Body of pancreas (tissue), 4 donors: ENCODE measurements around the gene LILRA2. TPM values are rescaled to one million over a fixed set of nuclear protein-coding genes. Genes with fewer than 3 reads are reported as not detected.

Source experiments
- ATAC-seq: fragments of 150-250 bp; one replicate; pipeline ENCODE4 v1.9.1; 2016
- DNase-seq, 4 donors: peaks; one replicate each; pipeline ENCODE4 v3.0.0-alpha.2; 2019
- H3K27ac ChIP-seq, 4 donors: fragments of 200-600 bp; sonication (generic); 1 replicate in 3 of 4; 2 replicates in 1 of 4; pipeline versions ENCODE4 v1.5.1 to v1.6.1; 2016 to 2019; ENCODE audit warnings: mild to moderate bottlenecking in 1 of 4, mixed read lengths in 1 of 4, moderate library complexity in 1 of 4
- H3K27me3 ChIP-seq, 2 donors: fragments of 200-600 bp; sonication (generic); one replicate each; pipeline ENCODE4 v1.6.0; 2016; ENCODE audit warnings: mild to moderate bottlenecking in 1 of 2
- H3K36me3 ChIP-seq, 2 donors: fragments of 200-600 bp; sonication (generic); replicated peaks in 1 of 2; 2 replicates each; pipeline ENCODE4 v1.5.1; 2016; ENCODE audit warnings: low read depth in 2 of 2; ENCODE audit not compliant: insufficient read depth in 1 of 2
- H3K4me1 ChIP-seq: fragments of 200-600 bp; sonication (generic); one replicate; pipeline ENCODE4 v1.6.0; 2016
- H3K4me3 ChIP-seq, 2 donors: fragments of 200-600 bp; sonication (generic); 1 replicate in 1 of 2; 2 replicates in 1 of 2; pipeline ENCODE4 v1.5.1; 2016 to 2019
- H3K9me3 ChIP-seq, 3 donors: fragments of 200-600 bp; sonication (generic); 1 replicate in 2 of 3; 2 replicates in 1 of 3; pipeline ENCODE4 v1.5.1; 2016
- POLR2A ChIP-seq, 3 donors: fragments of 450-650 bp; IDR thresholded peaks; one replicate each; pipeline ENCODE4 v1.6.1; 2016; ENCODE audit warnings: antibody characterized with exemption in 3 of 3, mild to moderate bottlenecking in 2 of 3
- WGBS, 2 donors: methylation state at CpG; one replicate each; pipeline ENCODE4 v1.1.5; 2017; 5-methylcytosine and 5-hydroxymethylcytosine counted together
- intact Hi-C: fragments of 100-400 bp; cut with DNase I; formaldehyde crosslinking; loops from one replicate; pipeline ENCODE4 v1.15.1; 2023
- total RNA-seq, 2 donors: library from RNA; depleted of rRNA; stranded (reverse); fragments of >200 nt; gene quantifications; one replicate each; pipeline ENCODE4 v1.1.0, GENCODE V29; 2016
- TF ChIP-seq, protein P1 (sequence below), 7 experiments: fragments of 450-650 bp in 4 of 7; fragments of 200-600 bp in 3 of 7; sonication (generic) in 3 of 7; IDR thresholded peaks; one replicate each; pipeline ENCODE4 v1.5.1; 2016 to 2019; ENCODE audit warnings: antibody characterized with exemption in 7 of 7

Gene LILRA2
- total RNA-seq, 2 donors from 2014 or later, result 1.6 TPM; not detected in 1

DNA sequence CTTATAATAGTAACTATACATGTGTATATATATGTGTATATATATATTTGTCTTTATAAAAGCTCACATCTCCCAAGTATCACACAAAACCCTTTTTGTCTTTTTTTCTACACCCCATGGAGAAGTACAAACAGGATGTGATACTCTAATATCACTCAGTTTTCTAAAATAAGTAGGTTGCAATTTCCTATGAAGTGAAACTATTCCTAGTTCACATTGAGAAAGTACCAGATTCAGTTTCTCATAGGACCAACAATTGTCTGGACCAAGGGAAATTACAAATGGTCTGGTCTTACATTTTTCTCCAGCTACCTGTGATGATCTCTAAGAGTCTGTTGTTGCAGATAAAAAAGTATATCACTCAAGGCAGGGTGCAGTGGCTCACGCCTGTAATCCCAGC is 38.8 kb downstream of the LILRA2 start:
- WGBS, 2 donors, result 57 to 58% methylated on average over 1 of the region's 1 CpG
- Histone ChIP-seq H3K4me3 (no peak overlapping the region), H3K27ac (no peak overlapping the region), H3K36me3 (no peaks in the 10 kb centered on the region), H3K9me3 (peaks cover 0 to 2% (median 0%) of the 10 kb centered on the region in 3 donors), H3K27me3 (no peaks in the 10 kb centered on the region), H3K4me1 (no peaks in the 10 kb centered on the region)
- DNase-seq (no peak), ATAC-seq (no peak)
- intact Hi-C loops, result no loop called here
- no peak for TF ChIP-seq POLR2A (IDR thresholded peaks at IDR 0.05)
- TF ChIP-seq, protein P1, sequence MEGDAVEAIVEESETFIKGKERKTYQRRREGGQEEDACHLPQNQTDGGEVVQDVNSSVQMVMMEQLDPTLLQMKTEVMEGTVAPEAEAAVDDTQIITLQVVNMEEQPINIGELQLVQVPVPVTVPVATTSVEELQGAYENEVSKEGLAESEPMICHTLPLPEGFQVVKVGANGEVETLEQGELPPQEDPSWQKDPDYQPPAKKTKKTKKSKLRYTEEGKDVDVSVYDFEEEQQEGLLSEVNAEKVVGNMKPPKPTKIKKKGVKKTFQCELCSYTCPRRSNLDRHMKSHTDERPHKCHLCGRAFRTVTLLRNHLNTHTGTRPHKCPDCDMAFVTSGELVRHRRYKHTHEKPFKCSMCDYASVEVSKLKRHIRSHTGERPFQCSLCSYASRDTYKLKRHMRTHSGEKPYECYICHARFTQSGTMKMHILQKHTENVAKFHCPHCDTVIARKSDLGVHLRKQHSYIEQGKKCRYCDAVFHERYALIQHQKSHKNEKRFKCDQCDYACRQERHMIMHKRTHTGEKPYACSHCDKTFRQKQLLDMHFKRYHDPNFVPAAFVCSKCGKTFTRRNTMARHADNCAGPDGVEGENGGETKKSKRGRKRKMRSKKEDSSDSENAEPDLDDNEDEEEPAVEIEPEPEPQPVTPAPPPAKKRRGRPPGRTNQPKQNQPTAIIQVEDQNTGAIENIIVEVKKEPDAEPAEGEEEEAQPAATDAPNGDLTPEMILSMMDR (IDR thresholded peaks at IDR 0.05), result no peak

- intact Hi-C loops, result no loop called here
- Histone ChIP-seq H3K4me3 (no peak overlapping the region), H3K36me3 (no peaks in the 10 kb centered on the region), H3K4me1 (no peaks in the 10 kb centered on the region), H3K27me3 (no peaks in the 10 kb centered on the region), H3K27ac (no peak overlapping the region), H3K9me3 (peaks cover 0 to 2% (median 0%) of the 10 kb centered on the region in 3 donors)
- 61 to 83% methylated on average over 1 of the region's 1 CpG for WGBS, 2 donors
- ATAC-seq (no peak), DNase-seq (no peak)
- TF ChIP-seq POLR2A (IDR thresholded peaks at IDR 0.05), result no peak
- TF ChIP-seq, protein P1 (IDR thresholded peaks at IDR 0.05), result no peak
Measured at GRCh38 chr19:54614726-54615125, 41.1 kb downstream of the LILRA2 start.

GRCh38 chr19:54616057-54616456 is 42.5 kb downstream of the LILRA2 start:
- Histone ChIP-seq H3K36me3 (no peaks in the 10 kb centered on the region), H3K4me1 (no peaks in the 10 kb centered on the region), H3K9me3 (peaks cover 0 to 2% (median 0%) of the 10 kb centered on the region in 3 donors), H3K4me3 (no peak overlapping the region), H3K27me3 (no peaks in the 10 kb centered on the region), H3K27ac (no peak overlapping the region)
- ATAC-seq, result no peak
- no peak for DNase-seq
- intact Hi-C loops, result no loop called here
- TF ChIP-seq, protein P1 (IDR thresholded peaks at IDR 0.05), result no peak
- no peak for TF ChIP-seq POLR2A (IDR thresholded peaks at IDR 0.05)
- 42 to 45% methylated on average over 3 of the region's 3 CpGs for WGBS, 2 donors

DNA sequence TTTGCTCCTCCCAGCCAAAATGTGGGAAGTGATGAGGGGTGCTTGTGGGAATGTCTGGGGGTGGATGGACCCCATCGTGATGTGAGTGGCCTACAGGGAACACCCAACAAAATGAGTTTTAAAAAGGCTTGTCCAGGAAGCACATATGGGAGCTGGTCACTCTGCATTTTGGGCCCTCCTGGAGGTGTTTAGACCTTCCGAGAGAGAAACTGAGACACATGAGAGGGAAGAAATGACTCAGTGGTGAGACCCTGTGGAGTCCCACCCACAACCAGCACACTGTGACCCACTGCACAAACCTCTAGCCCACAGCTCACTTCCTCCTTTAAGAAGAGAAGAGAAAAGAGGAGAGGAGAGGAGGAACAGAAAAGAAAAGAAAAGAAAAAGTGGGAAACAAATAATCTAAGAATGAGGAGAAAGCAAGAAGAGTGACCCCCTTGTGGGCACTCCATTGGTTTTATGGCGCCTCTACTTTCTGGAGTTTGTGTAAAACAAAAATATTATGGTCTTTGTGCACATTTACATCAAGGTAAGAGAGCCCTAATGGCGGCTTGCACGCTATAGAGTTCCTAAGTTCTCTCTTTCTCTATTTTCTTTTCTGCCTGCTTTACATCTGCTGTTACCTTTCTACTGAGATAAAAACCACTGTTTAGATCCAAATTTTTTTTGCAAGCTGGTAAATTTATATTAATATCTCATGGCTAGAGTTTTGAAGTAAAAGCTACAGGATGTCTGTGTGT is 43.4 kb downstream of the LILRA2 start:
- no peak for ATAC-seq
- no peak for DNase-seq
- no peaks in the 10 kb centered on the region for H3K36me3 ChIP-seq
- no peaks in the 10 kb centered on the region for H3K4me1 ChIP-seq
- WGBS, 2 donors, result 30 to 32% methylated on average over 5 of the region's 5 CpGs
- no peak overlapping the region for H3K27ac ChIP-seq
- no peaks in the 10 kb centered on the region for H3K27me3 ChIP-seq
- intact Hi-C loops, result no loop called here
- no peak overlapping the region for H3K4me3 ChIP-seq
- TF ChIP-seq, protein P1 (IDR thresholded peaks at IDR 0.05), result no peak
- no peak for TF ChIP-seq POLR2A (IDR thresholded peaks at IDR 0.05)
- peaks cover 0 to 2% (median 0%) of the 10 kb centered on the region in 3 donors for H3K9me3 ChIP-seq

- Histone ChIP-seq H3K27ac (no peak overlapping the region), H3K4me3 (no peak overlapping the region), H3K4me1 (no peaks in the 10 kb centered on the region), H3K27me3 (no peaks in the 10 kb centered on the region), H3K36me3 (no peaks in the 10 kb centered on the region), H3K9me3 (peaks cover 0 to 2% (median 0%) of the 10 kb centered on the region in 3 donors)
- 50 to 54% methylated on average over 4 of the region's 4 CpGs for WGBS, 2 donors
- TF ChIP-seq, protein P1 (IDR thresholded peaks at IDR 0.05), result no peak
- TF ChIP-seq POLR2A (IDR thresholded peaks at IDR 0.05), result no peak
- intact Hi-C loops, result no loop called here
- DNase-seq (no peak), ATAC-seq (no peak)
Measured at GRCh38 chr19:54620464-54620863, 46.9 kb downstream of the LILRA2 start.
